HFFc6 (cell line): ENCODE measurements around the gene DYDC1. TPM values are rescaled to one million over a fixed set of nuclear protein-coding genes. Genes with fewer than 3 reads are reported as not detected.

Experiments
- DNase-seq: peaks from one replicate; pipeline ENCODE4 v3.0.0-alpha.2; 2018
- H3K27ac Mint-ChIP-seq: 2 replicates; pipeline ENCODE4 v1.8.0; 2020; ENCODE audit warnings: mild to moderate bottlenecking, mixed read lengths
- H3K27me3 Mint-ChIP-seq: 2 replicates; pipeline ENCODE4 v1.8.0; 2021; ENCODE audit warnings: mild to moderate bottlenecking, moderate library complexity, mixed read lengths; ENCODE audit not compliant: insufficient read depth
- H3K36me3 Mint-ChIP-seq: 2 replicates; pipeline ENCODE4 v1.8.0; 2021; ENCODE audit warnings: low read depth, mixed read lengths
- H3K4me1 Mint-ChIP-seq: 2 replicates; pipeline ENCODE4 v1.8.0; 2020; ENCODE audit warnings: low read depth, mixed read lengths
- H3K4me3 Mint-ChIP-seq: 2 replicates; pipeline ENCODE4 v1.8.0; 2020; ENCODE audit warnings: mild to moderate bottlenecking, moderate library complexity, mixed read lengths
- H3K9me3 Mint-ChIP-seq: 2 replicates; pipeline ENCODE4 v1.8.0; 2020; ENCODE audit warnings: mild to moderate bottlenecking, mixed read lengths
- CTCF ChIP-seq: fragments of 200-600 bp; sonication (generic); IDR thresholded peaks from 2 replicates; pipeline ENCODE4 v1.5.0; 2021; ENCODE audit warnings: antibody characterized with exemption, mild to moderate bottlenecking
- total RNA-seq, 6 experiments: library from RNA; stranded (reverse); fragmentation: NEBNext Ultra II Directional; extraction: Animal tissue kit (Norgen Biotek cat#: 25700); gene quantifications; 2 replicates in 1 of 6; 3 replicates in 5 of 6; pipeline ENCODE4 v1.2.3, GENCODE V29; 2021

DYDC1 gene
- total RNA-seq, 6 experiments from 2014 or later, result not detected

GRCh38 chr10:80397014-80397413 lies 40.5 kb upstream of the DYDC1 start:
- Mint-ChIP-seq H3K36me3 (no peaks in the 10 kb centered on the region), H3K27ac (no peak overlapping the region), H3K4me1 (no peaks in the 10 kb centered on the region), H3K27me3 (peaks cover 12% of the 10 kb centered on the region), H3K4me3 (no peak overlapping the region), H3K9me3 (no peaks in the 10 kb centered on the region; the same call in 1 of the 2 replicates)
- TF ChIP-seq CTCF, result no peak
- no peak for DNase-seq

- Mint-ChIP-seq H3K4me3 (no peak overlapping the region), H3K4me1 (no peaks in the 10 kb centered on the region), H3K36me3 (no peaks in the 10 kb centered on the region), H3K27me3 (peaks cover 21% of the 10 kb centered on the region), H3K27ac (no peak overlapping the region), H3K9me3 (no peaks in the 10 kb centered on the region; the same call in 1 of the 2 replicates)
- no peak for TF ChIP-seq CTCF
- DNase-seq, result no peak
Measured at GRCh38 chr10:80394358-80394916, 37.9 kb upstream of the DYDC1 start.

GRCh38 chr10:80392250-80392649 lies 35.7 kb upstream of the DYDC1 start:
- Mint-ChIP-seq H3K27ac (no peak overlapping the region), H3K27me3 (peaks cover 20% of the 10 kb centered on the region), H3K4me3 (no peak overlapping the region), H3K4me1 (no peaks in the 10 kb centered on the region; the same call in 1 of the 2 replicates), H3K9me3 (no peaks in the 10 kb centered on the region; the same call in 1 of the 2 replicates), H3K36me3 (no peaks in the 10 kb centered on the region)
- no peak for DNase-seq
- no peak for TF ChIP-seq CTCF

- no peak for DNase-seq
- H3K4me1 Mint-ChIP-seq, result no peaks in the 10 kb centered on the region; the same call in 1 of the 2 replicates
- H3K4me3 Mint-ChIP-seq, result no peak overlapping the region
- H3K27ac Mint-ChIP-seq, result no peak overlapping the region
- TF ChIP-seq CTCF, result no peak
- peaks cover 20% of the 10 kb centered on the region for H3K27me3 Mint-ChIP-seq
- H3K36me3 Mint-ChIP-seq, result no peaks in the 10 kb centered on the region
- no peaks in the 10 kb centered on the region; the same call in 1 of the 2 replicates for H3K9me3 Mint-ChIP-seq
Measured at GRCh38 chr10:80390740-80391139, 34.2 kb upstream of the DYDC1 start.

GRCh38 chr10:80382989-80383388 lies 26.4 kb upstream of the DYDC1 start:
- Mint-ChIP-seq H3K27me3 (peaks cover 5% of the 10 kb centered on the region; the same call in 1 of the 2 replicates), H3K27ac (no peak overlapping the region), H3K4me1 (peaks cover 13% of the 10 kb centered on the region; the same call in 1 of the 2 replicates), H3K9me3 (no peaks in the 10 kb centered on the region), H3K36me3 (no peaks in the 10 kb centered on the region), H3K4me3 (no peak overlapping the region)
- peak; percentile 35 for DNase-seq
- peak; percentile 80 for TF ChIP-seq CTCF
